Measurements from ENCODE around the gene HLA-DQA1.

GRCh38 chr6:32588156-32588555, 49.0 kb upstream of the HLA-DQA1 start:
- TF ChIP-seq CTCF (IDR thresholded peaks at IDR 0.05), result no peak
- TF ChIP-seq POLR2A (IDR thresholded peaks at IDR 0.05), result no peak
